Neural cell (in vitro differentiated cells): Measurements from ENCODE around the gene CCL14. TPM values are rescaled to one million over a fixed set of nuclear protein-coding genes. Genes with fewer than 3 reads are reported as not detected.

Experiments used
- H2AFZ ChIP-seq: fragments of 200-600, 300-800 bp; sonication (generic), shearing (Covaris generic); 2 replicates; pipeline ENCODE4 v1.6.0; 2014; ENCODE audit warnings: low read depth, mild to moderate bottlenecking, antibody characterized with exemption, low read length, moderate library complexity
- H3F3A ChIP-seq: fragments of 200-600 bp; shearing (Covaris generic); 2 replicates; pipeline ENCODE4 v1.6.1; 2016; ENCODE audit warnings: mild to moderate bottlenecking, moderate library complexity, mixed read lengths, antibody characterized with exemption, low read length; ENCODE audit not compliant: insufficient read depth, poor library complexity, severe bottlenecking
- H3K27ac ChIP-seq: fragments of 200-600, 300-800 bp; sonication (generic), shearing (Covaris generic); 2 replicates; pipeline ENCODE4 v1.5.1; 2014; ENCODE audit warnings: mild to moderate bottlenecking, low read length, moderate library complexity
- H3K27me3 ChIP-seq: fragments of 300-800, 200-600 bp; sonication (generic), shearing (Covaris generic); 2 replicates; pipeline ENCODE4 v1.6.0; 2014; ENCODE audit warnings: mild to moderate bottlenecking, low read depth, low read length, moderate library complexity; ENCODE audit not compliant: insufficient read depth
- H3K36me3 ChIP-seq: fragments of 300-800, 200-600 bp; sonication (generic), shearing (Covaris generic); 2 replicates; pipeline ENCODE4 v1.5.1; 2014; ENCODE audit warnings: mild to moderate bottlenecking, antibody characterized with exemption, low read length, moderate library complexity; ENCODE audit not compliant: insufficient read depth
- H3K4me2 ChIP-seq: fragments of 300-800, 200-600 bp; sonication (generic), shearing (Covaris generic); 2 replicates; pipeline ENCODE4 v1.6.0; 2014; ENCODE audit warnings: mild to moderate bottlenecking, low read length
- H3K4me3 ChIP-seq: fragments of 300-800, 200-600 bp; sonication (generic), shearing (Covaris generic); 2 replicates; pipeline ENCODE4 v1.5.1; 2014; ENCODE audit warnings: mild to moderate bottlenecking, low read length, moderate library complexity
- H3K79me2 ChIP-seq: fragments of 200-600 bp; shearing (Covaris generic); replicated peaks from 2 replicates; pipeline ENCODE4 v1.6.0; 2014; ENCODE audit warnings: mild to moderate bottlenecking, low read length, moderate library complexity; ENCODE audit not compliant: insufficient read depth
- H3K9ac ChIP-seq: fragments of 300-800, 200-600 bp; sonication (generic), shearing (Covaris generic); 2 replicates; pipeline ENCODE4 v1.6.1; 2016; ENCODE audit warnings: mild to moderate bottlenecking, low read length, mixed read lengths
- H3K9me2 ChIP-seq: fragments of 200-600 bp; shearing (Covaris generic); 2 replicates; pipeline ENCODE4 v1.6.1; 2016; ENCODE audit warnings: mild to moderate bottlenecking, low read length, mixed read lengths; ENCODE audit not compliant: insufficient read depth
- H3K9me3 ChIP-seq: fragments of 200-600, 300-800 bp; sonication (generic), shearing (Covaris generic); 2 replicates; pipeline ENCODE4 v1.6.1; 2016; ENCODE audit warnings: mild to moderate bottlenecking, mixed run types, low read length, moderate library complexity, mixed read lengths
- H4K20me1 ChIP-seq: fragments of 200-600 bp; shearing (Covaris generic); 2 replicates; pipeline ENCODE4 v1.6.1; 2016; ENCODE audit warnings: mild to moderate bottlenecking, mixed run types; ENCODE audit not compliant: insufficient read depth
- MXI1 ChIP-seq: fragments of 450-650 bp; conservative IDR thresholded peaks from 2 replicates; pipeline ENCODE4 v1.6.1; 2014; ENCODE audit warnings: antibody characterized with exemption, mild to moderate bottlenecking; ENCODE audit not compliant: poor library complexity, severe bottlenecking
- polyA plus RNA-seq: library from polyadenylated mRNA; depleted of rRNA; stranded (reverse); fragments of >200 nt; gene quantifications from 2 replicates; pipeline ENCODE4 v1.2.3, GENCODE V29; 2014

CCL14 gene
- polyA plus RNA-seq, 1 donor from 2014 or later, result not detected

DNA sequence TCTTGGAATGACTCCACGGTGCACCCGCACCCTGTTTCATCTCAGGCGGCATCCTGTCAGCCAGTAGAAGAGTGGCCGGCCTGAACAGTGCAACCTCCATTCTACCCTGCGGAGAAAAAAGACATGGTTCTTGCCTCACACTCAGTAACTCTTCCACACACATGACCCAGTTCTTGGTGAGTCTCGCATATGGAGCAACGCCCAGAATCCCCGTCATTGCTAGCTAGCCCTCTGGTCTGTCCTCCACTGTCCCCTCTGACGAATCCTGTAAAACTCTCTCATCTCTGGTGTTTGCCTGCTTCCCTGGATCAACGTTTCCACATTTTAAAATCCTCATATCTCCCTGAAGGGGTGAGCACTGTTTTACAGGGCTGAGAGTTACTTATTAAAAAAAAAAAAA, 51.8 kb downstream of the CCL14 start:
- Histone ChIP-seq H3K36me3 (no peaks in the 10 kb centered on the region), H3K9me3 (no peaks in the 10 kb centered on the region), H3F3A (no peaks in the 10 kb centered on the region), H3K9me2 (no peaks in the 10 kb centered on the region), H3K9ac (no peak overlapping the region), H3K79me2 (no peaks in the 10 kb centered on the region), H4K20me1 (no peaks in the 10 kb centered on the region), H3K4me2 (no peak overlapping the region), H3K27ac (no peak overlapping the region), H3K4me3 (no peak overlapping the region), H2AFZ (no peak overlapping the region), H3K27me3 (no peaks in the 10 kb centered on the region)
- TF ChIP-seq MXI1, result no peak

Other genes starting within 250 kb of the CCL14 start
- gene GAS2L2, start 233.5 kb downstream of the CCL14 start, polyA plus RNA-seq, result 0.38 and 1.2 TPM in 2 replicates
- gene C17orf50, start 225.8 kb downstream of the CCL14 start, polyA plus RNA-seq, result not detected in 2 replicates
- 0.31 TPM in 1 of 2 replicates, not detected in the other for gene MMP28, start 191.1 kb downstream of the CCL14 start, polyA plus RNA-seq
- gene TAF15, start 177.2 kb downstream of the CCL14 start, polyA plus RNA-seq, result 45.8 and 50.9 TPM in 2 replicates
- gene HEATR9, start 117.8 kb downstream of the CCL14 start, polyA plus RNA-seq, result not detected in 2 replicates
- not detected in 2 replicates for gene CCL5, start 106.4 kb downstream of the CCL14 start, polyA plus RNA-seq
- not detected in 2 replicates for gene RDM1, start 56.0 kb downstream of the CCL14 start, polyA plus RNA-seq
- gene LYZL6, start 43.0 kb downstream of the CCL14 start, polyA plus RNA-seq, result not detected in 2 replicates
- not detected in 2 replicates for gene CCL16, start 5.2 kb downstream of the CCL14 start, polyA plus RNA-seq
- gene CCL15, start 14.8 kb upstream of the CCL14 start, polyA plus RNA-seq, result not detected in 2 replicates
- gene CCL23, start 31.2 kb upstream of the CCL14 start, polyA plus RNA-seq, result not detected in 2 replicates
- not detected in 2 replicates for gene CCL18, start 77.5 kb upstream of the CCL14 start, polyA plus RNA-seq
- not detected in 2 replicates for gene CCL3, start 103.4 kb upstream of the CCL14 start, polyA plus RNA-seq
- gene CCL4, start 117.1 kb upstream of the CCL14 start, polyA plus RNA-seq, result not detected in 2 replicates
- 6.9 and 9.8 TPM in 2 replicates for gene TBC1D3B, start 189.9 kb upstream of the CCL14 start, polyA plus RNA-seq
- gene CCL3L1, start 210.0 kb upstream of the CCL14 start, polyA plus RNA-seq, result not detected in 2 replicates
- gene CCL4L2, start 224.3 kb upstream of the CCL14 start, polyA plus RNA-seq, result not detected in 2 replicates